ENCODE results near the gene FZR1. TPM values are rescaled to one million over a fixed set of nuclear protein-coding genes. Genes with fewer than 3 reads are reported as not detected.
A peak's percentile ranks its signal among the peaks of the same experiment; 100 is the strongest.

FZR1 gene
- total and polyA plus RNA-seq, 3 donors from 2014 or later, result 91.2 to 123 (median 95.1) TPM

- no peaks in the 10 kb centered on the region for H3K36me3 ChIP-seq (ENCODE audit: low read depth, missing control alignments)
- WGBS, 2 donors, result 73 to 78% methylated on average over 21 to 22 of the region's 22 CpGs
- H3K27ac ChIP-seq, result peak overlapping the region; percentile 62 to 66
Measured at GRCh38 chr19:3537438-3538240, 31.5 kb downstream of the FZR1 start.

GRCh38 chr19:3538258-3538929 lies 32.3 kb downstream of the FZR1 start:
- Histone ChIP-seq H3K4me3 (no peak overlapping the region), H3K36me3 (ENCODE audit: low read depth, missing control alignments) (no peaks in the 10 kb centered on the region), H3K27ac (no peak overlapping the region), H3K27me3 (no peaks in the 10 kb centered on the region), H3K9me3 (no peaks in the 10 kb centered on the region), H3K4me1 (peaks cover 29% of the 10 kb centered on the region)
- 81 to 87% methylated on average over 16 to 25 of the region's 25 CpGs for WGBS, 2 donors
- TF ChIP-seq CTCF (IDR thresholded peaks at IDR 0.05) (no peak), POLR2A (IDR thresholded peaks at IDR 0.05) (no peak)
- no peak for DNase-seq
- intact Hi-C loops (cut with DNase I; ENCODE audit: low total_unique reads), result no loop called here

More at GRCh38 chr19:3537438-3538240, 31.5 kb downstream of the FZR1 start:
- Histone ChIP-seq H3K4me3 (no peak overlapping the region), H3K4me1 (peaks cover 35% of the 10 kb centered on the region), H3K27me3 (no peaks in the 10 kb centered on the region), H3K9me3 (no peaks in the 10 kb centered on the region)
- no peak for DNase-seq
- TF ChIP-seq CTCF (IDR thresholded peaks at IDR 0.05) (no peak), POLR2A (IDR thresholded peaks at IDR 0.05) (no peak)
- intact Hi-C loops (cut with DNase I; ENCODE audit: low total_unique reads), result no loop called here

GRCh38 chr19:3538965-3539755 lies 33.0 kb downstream of the FZR1 start, which contains the start of gene TEKTIP1:
TSS of gene TEKTIP1 (plus strand) at chr19:3539174. CDS start at chr19:3539178, 4 bp downstream.
- 43 to 56% methylated on average over 14 to 27 of the region's 28 CpGs for WGBS, 2 donors
- Histone ChIP-seq H3K27ac (no peak within 1 kb of the TSS), H3K27me3 (no peaks in the 10 kb centered on the region), H3K9me3 (no peaks in the 10 kb centered on the region), H3K4me3 (no peak within 1 kb of the TSS), H3K36me3 (ENCODE audit: low read depth, missing control alignments) (no peaks in the 10 kb centered on the region), H3K4me1 (peaks cover 25% of the 10 kb centered on the region)
- intact Hi-C loops (cut with DNase I; ENCODE audit: low total_unique reads), result no loop called here
- DNase-seq, result no peak
- no peak for TF ChIP-seq CTCF (IDR thresholded peaks at IDR 0.05)

- Histone ChIP-seq H3K9me3 (no peaks in the 10 kb centered on the region), H3K27ac (no peak overlapping the region), H3K4me3 (no peak overlapping the region), H3K4me1 (peaks cover 25% of the 10 kb centered on the region), H3K27me3 (no peaks in the 10 kb centered on the region), H3K36me3 (ENCODE audit: low read depth, missing control alignments) (no peaks in the 10 kb centered on the region)
- DNase-seq, result no peak
- 92 to 94% methylated on average over 1 of the region's 1 CpG for WGBS, 2 donors
- TF ChIP-seq CTCF (IDR thresholded peaks at IDR 0.05) (no peak), POLR2A (IDR thresholded peaks at IDR 0.05) (no peak)
- intact Hi-C loops (cut with DNase I; ENCODE audit: low total_unique reads), result no loop called here
Measured at GRCh38 chr19:3539756-3540118, 33.6 kb downstream of the FZR1 start.

Measured in testis (tissue), 3 donors.